NB4 (cell line): ENCODE results near the gene MTAP.

Experiments
- DNase-seq: peaks from one replicate; pipeline ENCODE4 v3.0.0; 2010; ENCODE audit warnings: low read depth
- H3K4me3 ChIP-seq: one replicate; pipeline ENCODE4 v1.5.1; 2011; ENCODE audit warnings: mild to moderate bottlenecking, low read depth, low read length, moderate library complexity
- MAX ChIP-seq: IDR thresholded peaks from 2 replicates; pipeline ENCODE4 v1.6.1; 2011; ENCODE audit warnings: low read depth, low read length
- MYC ChIP-seq: IDR thresholded peaks from 2 replicates; pipeline ENCODE4 v1.6.1; 2011; ENCODE audit warnings: low read depth, low read length
- POLR2A ChIP-seq: IDR thresholded peaks from 2 replicates; pipeline ENCODE4 v1.6.1; 2011; ENCODE audit warnings: mild to moderate bottlenecking; ENCODE audit not compliant: insufficient read length; ENCODE audit errors: extremely low read depth
- TF ChIP-seq, protein P1 (sequence below): IDR thresholded peaks from one replicate; pipeline ENCODE4 v1.5.1; 2012; ENCODE audit warnings: low read depth, low read length

MTAP gene

DNA sequence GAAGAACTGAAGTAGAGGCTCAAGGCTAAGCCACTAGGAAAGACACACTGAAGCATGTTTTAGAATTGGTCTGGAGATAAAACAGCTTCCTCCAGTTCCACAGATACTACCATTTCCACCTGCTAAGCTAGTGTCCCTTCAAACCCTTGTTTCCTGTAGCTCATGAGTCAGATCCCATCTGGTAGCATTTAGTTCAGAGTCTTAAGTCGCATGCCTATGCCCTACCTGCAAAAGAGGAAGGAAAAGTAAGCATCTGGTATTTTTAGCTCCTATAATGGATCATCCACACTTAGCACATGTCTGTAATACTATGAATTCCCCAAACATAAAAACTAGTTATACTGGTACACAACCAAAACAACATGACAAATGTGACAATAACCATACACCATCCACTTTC lies 99.7 kb downstream of the MTAP start:
- no peak overlapping the region for H3K4me3 ChIP-seq
- no peak for DNase-seq
- TF ChIP-seq POLR2A (no peak), MAX (no peak)
- TF ChIP-seq, protein P1, sequence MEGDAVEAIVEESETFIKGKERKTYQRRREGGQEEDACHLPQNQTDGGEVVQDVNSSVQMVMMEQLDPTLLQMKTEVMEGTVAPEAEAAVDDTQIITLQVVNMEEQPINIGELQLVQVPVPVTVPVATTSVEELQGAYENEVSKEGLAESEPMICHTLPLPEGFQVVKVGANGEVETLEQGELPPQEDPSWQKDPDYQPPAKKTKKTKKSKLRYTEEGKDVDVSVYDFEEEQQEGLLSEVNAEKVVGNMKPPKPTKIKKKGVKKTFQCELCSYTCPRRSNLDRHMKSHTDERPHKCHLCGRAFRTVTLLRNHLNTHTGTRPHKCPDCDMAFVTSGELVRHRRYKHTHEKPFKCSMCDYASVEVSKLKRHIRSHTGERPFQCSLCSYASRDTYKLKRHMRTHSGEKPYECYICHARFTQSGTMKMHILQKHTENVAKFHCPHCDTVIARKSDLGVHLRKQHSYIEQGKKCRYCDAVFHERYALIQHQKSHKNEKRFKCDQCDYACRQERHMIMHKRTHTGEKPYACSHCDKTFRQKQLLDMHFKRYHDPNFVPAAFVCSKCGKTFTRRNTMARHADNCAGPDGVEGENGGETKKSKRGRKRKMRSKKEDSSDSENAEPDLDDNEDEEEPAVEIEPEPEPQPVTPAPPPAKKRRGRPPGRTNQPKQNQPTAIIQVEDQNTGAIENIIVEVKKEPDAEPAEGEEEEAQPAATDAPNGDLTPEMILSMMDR, result no peak

DNA sequence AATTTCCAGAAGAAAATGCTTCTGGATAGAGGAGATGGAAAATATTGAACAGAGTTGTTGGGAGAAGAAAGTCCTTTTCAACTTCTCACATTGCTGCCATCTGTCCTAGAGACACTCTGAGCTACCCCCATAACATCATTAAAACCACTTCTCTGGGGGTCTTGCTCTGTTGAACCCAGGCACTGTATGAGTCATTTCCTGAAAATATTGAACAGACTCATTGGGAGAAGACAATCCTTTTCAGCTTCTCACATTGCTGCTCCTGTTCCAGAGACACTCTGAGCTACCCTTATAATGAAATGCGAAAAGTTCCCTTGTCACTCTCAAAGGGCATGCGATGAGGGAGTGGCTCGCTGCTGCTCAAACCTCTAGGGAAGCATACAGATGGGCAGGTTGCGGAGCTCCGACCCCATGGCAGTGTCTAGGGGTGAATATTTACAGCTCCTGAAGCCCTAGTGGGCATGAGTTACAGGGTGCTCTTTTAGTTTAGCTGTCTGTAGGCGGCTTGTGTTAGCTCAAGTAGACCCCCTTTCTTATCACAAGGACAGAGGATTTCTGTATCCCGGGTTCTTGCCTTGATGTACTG lies 101.0 kb downstream of the MTAP start:
- DNase-seq, result no peak
- TF ChIP-seq, protein P1, result no peak
- TF ChIP-seq MAX, result no peak
- TF ChIP-seq MYC, result no peak
- no peak for TF ChIP-seq POLR2A
- no peak overlapping the region for H3K4me3 ChIP-seq

DNA sequence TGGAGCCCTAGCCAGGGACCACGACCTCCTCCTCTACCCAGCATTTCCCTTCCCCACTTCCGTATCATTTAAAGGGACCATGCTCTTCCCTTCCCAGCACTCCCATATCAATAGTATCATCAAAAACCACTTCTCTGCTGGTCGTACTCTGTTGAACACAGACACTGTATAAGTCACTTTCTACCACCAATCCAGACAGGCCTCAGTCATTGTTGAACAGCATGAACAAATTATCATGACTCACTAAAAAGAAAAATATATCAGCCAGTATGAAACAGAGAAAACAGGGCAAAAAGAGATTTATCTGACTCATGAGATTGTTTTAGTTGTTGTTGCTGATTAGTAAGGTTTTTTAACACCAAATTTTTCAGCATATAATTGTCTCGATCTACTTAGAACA lies 101.9 kb downstream of the MTAP start:
- DNase-seq, result no peak
- no peak overlapping the region for H3K4me3 ChIP-seq
- no peak for TF ChIP-seq MYC
- TF ChIP-seq, protein P1, result no peak
- TF ChIP-seq POLR2A, result no peak
- no peak for TF ChIP-seq MAX

GRCh38 chr9:21904776-21905175 lies 102.3 kb downstream of the MTAP start:
- TF ChIP-seq, protein P1, result no peak
- TF ChIP-seq POLR2A (no peak), MAX (no peak), MYC (no peak)
- H3K4me3 ChIP-seq, result no peak overlapping the region
- no peak for DNase-seq

GRCh38 chr9:21906213-21906612 lies 103.8 kb downstream of the MTAP start:
- DNase-seq, result no peak
- TF ChIP-seq MYC (no peak), POLR2A (no peak), MAX (no peak)
- TF ChIP-seq, protein P1, result no peak
- H3K4me3 ChIP-seq, result no peak overlapping the region

- DNase-seq, result no peak
- TF ChIP-seq, protein P1, result no peak
- TF ChIP-seq MAX (no peak), POLR2A (no peak)
- no peak overlapping the region for H3K4me3 ChIP-seq
These were observed 104.4 kb downstream of the MTAP start for GRCh38 chr9:21906881-21907280.
